GM12872 (cell line): ENCODE results near the gene FAM204A.

Experiments used
- TF ChIP-seq, protein P1 (sequence below): IDR thresholded peaks from 3 replicates; pipeline ENCODE4 v1.5.1; 2011; ENCODE audit warnings: low read depth, mild to moderate bottlenecking, low read length, moderate library complexity; ENCODE audit not compliant: insufficient read depth

FAM204A gene

DNA sequence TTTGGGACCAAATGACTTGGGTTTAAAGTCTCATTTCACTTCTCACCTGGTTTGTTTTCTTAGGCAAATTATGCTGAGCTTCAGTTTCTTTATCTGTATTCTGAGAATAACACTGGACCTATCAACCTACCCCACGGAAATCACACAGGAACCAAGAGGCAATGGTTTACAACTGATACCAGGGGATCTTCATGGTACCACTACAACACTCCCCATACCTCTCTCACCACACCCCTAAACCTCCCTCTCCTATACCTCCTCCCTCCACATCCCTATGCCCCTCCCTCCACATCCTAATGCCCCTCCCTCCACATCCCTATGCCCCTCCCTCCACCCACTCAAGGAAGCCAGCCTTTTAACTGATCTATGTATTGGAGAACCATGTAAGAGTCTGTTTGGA lies 9.9 kb downstream of the FAM204A start:
- TF ChIP-seq, protein P1, sequence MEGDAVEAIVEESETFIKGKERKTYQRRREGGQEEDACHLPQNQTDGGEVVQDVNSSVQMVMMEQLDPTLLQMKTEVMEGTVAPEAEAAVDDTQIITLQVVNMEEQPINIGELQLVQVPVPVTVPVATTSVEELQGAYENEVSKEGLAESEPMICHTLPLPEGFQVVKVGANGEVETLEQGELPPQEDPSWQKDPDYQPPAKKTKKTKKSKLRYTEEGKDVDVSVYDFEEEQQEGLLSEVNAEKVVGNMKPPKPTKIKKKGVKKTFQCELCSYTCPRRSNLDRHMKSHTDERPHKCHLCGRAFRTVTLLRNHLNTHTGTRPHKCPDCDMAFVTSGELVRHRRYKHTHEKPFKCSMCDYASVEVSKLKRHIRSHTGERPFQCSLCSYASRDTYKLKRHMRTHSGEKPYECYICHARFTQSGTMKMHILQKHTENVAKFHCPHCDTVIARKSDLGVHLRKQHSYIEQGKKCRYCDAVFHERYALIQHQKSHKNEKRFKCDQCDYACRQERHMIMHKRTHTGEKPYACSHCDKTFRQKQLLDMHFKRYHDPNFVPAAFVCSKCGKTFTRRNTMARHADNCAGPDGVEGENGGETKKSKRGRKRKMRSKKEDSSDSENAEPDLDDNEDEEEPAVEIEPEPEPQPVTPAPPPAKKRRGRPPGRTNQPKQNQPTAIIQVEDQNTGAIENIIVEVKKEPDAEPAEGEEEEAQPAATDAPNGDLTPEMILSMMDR, result no peak

DNA sequence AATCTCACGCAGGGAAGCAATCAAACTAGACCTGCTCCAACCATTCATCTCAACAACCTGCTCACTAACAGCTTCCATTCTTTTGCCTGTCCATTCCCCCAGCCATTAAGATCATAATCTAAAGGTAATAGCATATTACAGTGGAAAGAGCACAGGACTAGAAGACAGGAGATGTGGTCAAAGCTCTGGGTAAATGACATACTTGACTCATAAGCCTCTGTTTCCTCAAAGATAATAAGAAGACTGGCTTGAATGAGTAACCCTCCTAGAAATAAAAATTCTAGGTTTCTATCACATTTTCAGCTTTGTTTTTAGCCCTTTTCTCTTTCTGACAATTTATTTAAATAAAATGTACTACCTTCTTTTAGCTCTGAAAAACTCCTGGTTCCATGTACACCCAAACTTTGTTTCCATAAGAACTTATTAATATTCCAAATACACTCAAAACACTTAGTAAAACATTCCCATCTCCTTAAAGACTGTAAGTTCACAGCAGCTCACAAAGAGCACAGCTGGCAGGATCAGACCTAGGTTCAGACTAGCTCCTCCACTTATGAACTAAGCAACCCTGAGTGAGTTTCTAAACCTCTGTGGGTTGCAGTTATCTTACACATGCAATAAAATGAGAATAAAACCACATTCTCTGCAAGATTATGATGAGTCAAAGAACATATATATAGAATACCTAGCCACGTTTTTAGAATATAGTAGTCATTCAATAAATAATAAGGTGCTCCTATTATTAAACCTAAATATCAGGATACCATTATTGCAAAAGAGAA lies 11.6 kb downstream of the FAM204A start:
- TF ChIP-seq, protein P1, result no peak

DNA sequence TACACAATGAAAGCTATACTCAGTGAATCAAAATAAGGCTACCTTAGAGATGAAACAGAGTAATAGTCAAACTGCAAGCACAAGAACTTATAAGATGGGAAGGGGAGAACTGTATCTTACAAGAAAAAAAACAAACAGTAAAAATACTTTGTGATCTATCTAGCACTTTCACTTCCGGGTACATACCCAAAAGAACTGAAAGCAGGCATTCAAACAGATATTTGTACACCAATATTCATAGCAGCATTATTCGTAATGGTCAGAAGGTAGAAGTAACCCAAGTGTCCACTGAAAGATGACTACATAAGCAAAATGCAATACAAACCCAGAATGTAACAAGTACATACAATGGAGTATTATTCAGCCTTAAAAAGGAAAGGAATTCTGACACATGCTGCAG lies 18.0 kb downstream of the FAM204A start:
- TF ChIP-seq, protein P1, result no peak

DNA sequence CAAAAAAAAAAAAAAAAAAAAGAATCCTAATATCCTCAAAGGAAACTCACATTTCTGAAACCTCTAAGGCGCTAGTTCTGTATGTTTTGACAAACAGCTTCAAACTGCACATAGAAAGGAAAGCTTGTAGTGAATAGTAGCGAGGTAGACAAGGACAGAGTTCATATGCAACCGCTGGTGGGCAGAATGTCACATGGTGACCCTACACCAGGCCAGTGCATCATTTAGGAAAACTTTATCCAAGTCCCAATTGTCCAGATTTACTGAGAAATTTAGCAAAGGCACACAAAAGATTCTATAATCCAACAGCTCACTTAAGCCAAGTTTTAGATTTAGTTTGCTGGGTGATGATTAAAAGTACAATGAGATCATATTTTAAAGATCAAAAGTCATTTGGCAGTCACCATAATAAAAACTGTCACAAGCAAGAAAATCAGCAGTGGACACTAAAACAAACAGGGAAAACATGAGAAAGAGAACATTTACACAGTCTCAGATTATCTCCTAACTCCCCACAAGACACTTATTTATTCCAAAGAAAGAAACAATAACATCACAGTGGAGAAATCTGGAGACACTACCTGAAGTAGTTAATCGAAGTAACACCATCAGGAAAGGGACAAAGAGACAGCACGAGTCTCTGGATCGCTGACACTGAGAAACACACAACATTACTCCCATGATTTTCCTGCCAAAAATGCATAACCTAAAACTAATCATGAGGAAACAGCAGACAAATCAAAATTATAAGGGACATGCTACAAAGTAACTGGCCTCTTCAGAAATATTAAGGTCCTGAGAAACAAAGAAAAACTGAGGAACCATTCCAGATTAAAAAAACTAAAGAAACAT lies 20.2 kb downstream of the FAM204A start:
- TF ChIP-seq, protein P1, result no peak

DNA sequence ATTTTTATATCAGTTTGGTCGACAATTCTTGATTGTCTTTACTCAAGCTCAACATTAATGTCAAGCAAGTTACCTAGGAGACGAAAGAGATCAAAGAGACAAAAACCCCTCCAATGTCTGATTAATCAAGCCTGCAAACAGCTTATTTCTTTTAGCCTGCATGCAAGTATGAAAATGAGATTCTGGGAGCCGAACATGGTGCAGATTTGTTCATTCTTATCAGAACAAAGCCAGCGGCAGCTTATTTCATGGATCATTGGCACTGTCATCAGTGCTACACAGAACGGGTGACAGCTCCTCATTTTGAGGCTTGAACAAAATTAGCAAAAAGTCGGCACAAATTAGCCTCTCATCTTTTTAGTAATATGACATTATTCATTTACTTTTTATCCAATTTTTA lies 26.5 kb downstream of the FAM204A start:
- TF ChIP-seq, protein P1, result no peak

DNA sequence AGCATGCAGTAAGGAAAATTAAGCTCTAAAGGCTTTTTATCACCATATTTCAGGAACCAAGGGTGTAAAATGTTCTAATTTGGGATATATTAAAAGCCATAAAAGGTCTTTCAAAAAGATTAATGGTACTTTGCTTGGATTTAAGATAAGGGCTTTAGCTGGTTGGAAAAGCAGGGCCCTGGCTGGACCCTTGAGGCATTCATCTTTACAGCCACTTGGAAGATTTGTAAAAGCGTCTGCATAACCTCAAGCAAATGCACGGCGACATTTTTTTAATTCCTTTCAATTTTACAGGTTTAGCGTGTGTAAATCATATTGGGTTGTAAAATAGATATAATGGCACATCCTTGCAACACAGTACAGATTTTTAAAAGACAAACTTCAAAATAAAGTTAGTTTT lies 27.2 kb downstream of the FAM204A start:
- TF ChIP-seq, protein P1, result no peak

DNA sequence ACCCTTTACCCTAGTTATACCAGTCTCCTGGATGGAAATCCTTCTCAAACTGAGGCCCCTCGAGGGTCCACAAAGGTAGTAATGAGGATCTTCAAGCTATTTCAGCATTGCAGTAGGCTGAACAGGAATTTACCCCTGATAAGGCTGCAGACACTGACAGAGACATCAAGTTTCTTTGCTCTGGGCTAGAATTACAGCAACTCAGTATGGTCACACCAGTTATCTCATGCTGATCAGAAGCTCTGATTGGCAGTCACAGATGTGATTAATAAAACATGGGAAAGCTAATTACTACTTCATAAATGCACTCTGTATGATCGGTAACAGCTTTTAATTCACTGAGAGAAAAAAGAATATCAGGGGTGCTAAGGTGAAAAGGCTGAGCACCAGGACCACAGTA lies 30.6 kb downstream of the FAM204A start:
- TF ChIP-seq, protein P1, result no peak
